GM23338 (cell line): Measurements from ENCODE around the gene LMBR1. TPM values are rescaled to one million over a fixed set of nuclear protein-coding genes. Genes with fewer than 3 reads are reported as not detected.

Experiments used
- ATAC-seq: fragments of 200-7000 bp; cut with Tn5 transposase; 3 replicates; pipeline ENCODE4 v1.9.1; 2020
- DNase-seq: peaks from one replicate; pipeline ENCODE4 v3.0.0-alpha.2; 2015; ENCODE audit warnings: low spot score
- H2AFZ ChIP-seq: fragments of 200-600 bp; sonication (generic); 2 replicates; pipeline ENCODE4 v1.8.0; 2016; ENCODE audit warnings: antibody characterized with exemption, mild to moderate bottlenecking, moderate library complexity
- H3F3A ChIP-seq: fragments of 200-600 bp; sonication (generic); replicated peaks from 2 replicates; pipeline ENCODE4 v1.8.0; 2017; ENCODE audit warnings: antibody characterized with exemption, mixed run types, low read depth
- H3K27ac ChIP-seq: fragments of 200-600 bp; sonication (generic); 2 replicates; pipeline ENCODE4 v1.6.1; 2016; ENCODE audit warnings: low read depth
- H3K27me3 ChIP-seq: fragments of 200-600 bp; sonication (generic); 2 replicates; pipeline ENCODE4 v1.8.0; 2016; ENCODE audit warnings: mild to moderate bottlenecking, mixed run types, moderate library complexity; ENCODE audit not compliant: insufficient read depth
- H3K36me3 ChIP-seq: fragments of 200-600 bp; sonication (generic); 2 replicates; pipeline ENCODE4 v1.8.0; 2016; ENCODE audit warnings: mild to moderate bottlenecking; ENCODE audit not compliant: insufficient read depth
- H3K4me1 ChIP-seq: fragments of 200-600 bp; sonication (generic); 2 replicates; pipeline ENCODE4 v1.8.0; 2016; ENCODE audit warnings: mild to moderate bottlenecking, moderate library complexity; ENCODE audit not compliant: insufficient read depth
- H3K4me2 ChIP-seq: fragments of 200-600 bp; sonication (generic); 2 replicates; pipeline ENCODE4 v1.7.1; 2017; ENCODE audit warnings: mixed run types
- H3K4me3 ChIP-seq: fragments of 200-600 bp; sonication (generic); 2 replicates; pipeline ENCODE4 v1.6.1; 2016; ENCODE audit warnings: mixed run types
- H3K79me2 ChIP-seq: fragments of 200-600 bp; sonication (generic); replicated peaks from 2 replicates; pipeline ENCODE4 v1.8.0; 2017; ENCODE audit warnings: mild to moderate bottlenecking; ENCODE audit not compliant: insufficient read depth
- H3K9me2 ChIP-seq: fragments of 200-600 bp; sonication (generic); 2 replicates; pipeline ENCODE4 v1.8.0; 2017; ENCODE audit not compliant: insufficient read depth
- H4K20me1 ChIP-seq: fragments of 200-600 bp; sonication (generic); replicated peaks from 2 replicates; pipeline ENCODE4 v1.8.0; 2017; ENCODE audit warnings: mild to moderate bottlenecking; ENCODE audit not compliant: insufficient read depth
- H3K27ac Mint-ChIP-seq: 2 replicates; pipeline ENCODE4 v1.8.0; 2020; ENCODE audit warnings: inconsistent platforms, mild to moderate bottlenecking, moderate library complexity, mixed read lengths
- H3K27me3 Mint-ChIP-seq: 3 replicates; pipeline ENCODE4 v1.8.0; 2022; ENCODE audit warnings: low read depth, mild to moderate bottlenecking, moderate library complexity, mixed read lengths, inconsistent platforms; ENCODE audit not compliant: insufficient read depth, poor library complexity
- H3K36me3 Mint-ChIP-seq: 3 replicates; pipeline ENCODE4 v1.8.0; 2021; ENCODE audit warnings: low read depth, mild to moderate bottlenecking, inconsistent platforms, moderate library complexity, mixed read lengths
- H3K4me1 Mint-ChIP-seq: 3 replicates; pipeline ENCODE4 v1.8.0; 2020; ENCODE audit warnings: mild to moderate bottlenecking, inconsistent platforms, mixed read lengths
- H3K4me3 Mint-ChIP-seq: 3 replicates; pipeline ENCODE4 v1.8.0; 2021; ENCODE audit warnings: moderate library complexity, mild to moderate bottlenecking, inconsistent platforms, mixed read lengths
- H3K9me3 Mint-ChIP-seq: 3 replicates; pipeline ENCODE4 v1.8.0; 2020; ENCODE audit warnings: moderate library complexity, mild to moderate bottlenecking, inconsistent platforms, mixed read lengths
- CREB1 ChIP-seq: fragments of 250-450 bp; sonication (Bioruptor Pico); IDR thresholded peaks from 2 replicates; pipeline ENCODE4 v1.5.0; 2020; ENCODE audit warnings: low read depth, mild to moderate bottlenecking, moderate library complexity
- EZH2 ChIP-seq: fragments of 200-600 bp; sonication (generic); IDR thresholded peaks from one replicate; pipeline ENCODE4 v1.8.0; 2017; ENCODE audit warnings: antibody characterized with exemption, mild to moderate bottlenecking, low read depth; ENCODE audit not compliant: unreplicated experiment
- EZH2phosphoT487 ChIP-seq: fragments of 200-600 bp; sonication (generic); IDR thresholded peaks from one replicate; pipeline ENCODE4 v1.8.1; 2018; ENCODE audit warnings: antibody characterized with exemption; ENCODE audit not compliant: unreplicated experiment
- JUNB ChIP-seq: IDR thresholded peaks from one replicate; pipeline ENCODE4 v1.6.1; 2016; ENCODE audit warnings: antibody characterized with exemption; ENCODE audit not compliant: unreplicated experiment
- NANOG ChIP-seq: IDR thresholded peaks from 2 replicates; pipeline ENCODE4 v1.6.1; 2016; ENCODE audit warnings: antibody characterized with exemption, borderline replicate concordance
- POLR2AphosphoS5 ChIP-seq: IDR thresholded peaks from 2 replicates; pipeline ENCODE4 v1.6.1; 2016; ENCODE audit warnings: antibody characterized with exemption, low read depth
- STAT1 ChIP-seq: IDR thresholded peaks from one replicate; pipeline ENCODE4 v1.6.1; 2016; ENCODE audit warnings: antibody characterized with exemption; ENCODE audit not compliant: unreplicated experiment
- ZNF114 ChIP-seq: fragments of 250-450 bp; sonication (Bioruptor Pico); IDR thresholded peaks from 2 replicates; pipeline ENCODE4 v1.5.0; 2020; ENCODE audit warnings: mild to moderate bottlenecking, moderate library complexity
- ZNF331 ChIP-seq: fragments of 250-450 bp; sonication (Bioruptor Pico); IDR thresholded peaks from 2 replicates; pipeline ENCODE4 v1.5.0; 2020; ENCODE audit warnings: low read depth, mild to moderate bottlenecking, moderate library complexity
- polyA plus RNA-seq: library from polyadenylated mRNA; unstranded; fragments of >200 nt; fragmentation: Nextera tagmentation; extraction: Ambion mirVana; gene quantifications from 2 replicates; pipeline ENCODE4 v1.2.1, GENCODE V29; 2016
- total RNA-seq: library from RNA; depleted of rRNA; stranded (reverse); fragments of >200 nt; shearing (Covaris generic); gene quantifications from 2 replicates; pipeline ENCODE4 v1.2.3, GENCODE V29; 2014
- TF ChIP-seq, protein P1 (sequence below), 2 experiments: fragments of 200-600 bp in 1 of 2; sonication (generic) in 1 of 2; conservative IDR thresholded peaks; 2 replicates each; pipeline versions ENCODE4 v1.5.1 to v1.6.1; 2016 to 2017; ENCODE audit warnings: antibody characterized with exemption in 2 of 2, low read depth in 2 of 2, mild to moderate bottlenecking in 2 of 2, moderate library complexity in 1 of 2
- TF ChIP-seq, protein P2 (sequence below): IDR thresholded peaks from 2 replicates; pipeline ENCODE4 v1.6.1; 2016; ENCODE audit warnings: antibody characterized with exemption
- TF ChIP-seq, protein P3 (sequence below): IDR thresholded peaks from one replicate; pipeline ENCODE4 v1.6.1; 2018; ENCODE audit warnings: antibody characterized with exemption; ENCODE audit not compliant: unreplicated experiment
- TF ChIP-seq, protein P4 (sequence below): fragments of 250-450 bp; sonication (Bioruptor Pico); IDR thresholded peaks from 2 replicates; pipeline ENCODE4 v1.5.0; 2020; ENCODE audit warnings: mild to moderate bottlenecking, moderate library complexity

LMBR1 gene
- total and polyA plus RNA-seq, 2 experiments from 2014 or later, result 21.8 to 90.1 TPM

DNA sequence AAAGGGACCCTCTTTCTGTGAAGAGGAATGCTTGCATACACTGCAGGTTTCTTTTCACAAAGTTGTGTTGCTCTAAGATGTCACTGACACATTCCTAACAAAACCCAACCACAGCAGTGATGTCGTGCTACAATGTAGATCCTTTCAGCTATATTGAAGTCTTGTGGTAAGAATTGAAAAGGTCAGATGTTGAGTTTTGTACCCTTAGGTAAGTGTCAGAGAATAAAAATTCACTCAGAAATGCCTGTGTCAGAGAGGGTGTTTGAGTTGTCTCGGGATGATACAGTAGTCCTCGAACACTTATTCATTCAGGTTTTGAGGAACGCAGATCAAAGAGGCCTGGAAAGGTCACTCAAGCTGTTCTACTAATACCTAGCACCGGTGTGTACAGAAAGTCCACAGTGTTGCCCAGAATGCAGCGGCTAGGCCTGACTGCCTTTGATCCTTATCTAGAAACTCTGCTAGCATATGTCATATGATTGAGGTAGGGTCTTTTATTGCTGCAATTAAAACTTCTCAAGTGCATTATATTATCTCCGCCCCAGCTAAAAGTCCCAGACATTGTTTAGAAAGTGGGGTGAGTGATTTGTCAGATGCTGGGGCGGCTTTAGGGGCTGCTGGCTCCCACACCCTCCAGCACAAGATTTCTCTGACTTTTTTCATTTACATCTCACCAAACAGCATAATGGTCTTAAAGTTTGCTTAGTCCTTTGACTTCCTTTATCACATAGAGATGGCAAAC lies 226.4 kb downstream of the LMBR1 start:
- Histone ChIP-seq H3F3A (no peaks in the 10 kb centered on the region), H3K27ac (peak overlapping the region; percentile 64; the same call in 1 of the 2 replicates), H3K4me1 (peaks cover 16% of the 10 kb centered on the region; the same call in 1 of the 2 replicates), H2AFZ (no peak overlapping the region), H3K36me3 (no peaks in the 10 kb centered on the region), H3K9me2 (no peaks in the 10 kb centered on the region), H3K4me2 (0 out of 2 replicates have a peak overlapping the region, but pooled peaks have one; percentile 10), H3K79me2 (no peaks in the 10 kb centered on the region), H3K4me3 (no peak overlapping the region), H4K20me1 (no peaks in the 10 kb centered on the region), H3K27me3 (no peaks in the 10 kb centered on the region)
- DNase-seq (peak; percentile 42), ATAC-seq (peak; percentile 24)
- no peaks in the 10 kb centered on the region for H3K9me3 Mint-ChIP-seq
- H3K4me3 Mint-ChIP-seq, result no peak overlapping the region
- H3K27me3 Mint-ChIP-seq, result no peaks in the 10 kb centered on the region
- H3K4me1 Mint-ChIP-seq, result peaks cover 35% of the 10 kb centered on the region
- TF ChIP-seq ZNF114 (CRISPR knock-in tag) (no peak), CREB1 (CRISPR knock-in tag) (no peak), POLR2AphosphoS5 (no peak), JUNB (no peak), EZH2 (no peak), STAT1 (no peak), NANOG (no peak), ZNF331 (CRISPR knock-in tag) (no peak), EZH2phosphoT487 (no peak)
- TF ChIP-seq, protein P1, sequence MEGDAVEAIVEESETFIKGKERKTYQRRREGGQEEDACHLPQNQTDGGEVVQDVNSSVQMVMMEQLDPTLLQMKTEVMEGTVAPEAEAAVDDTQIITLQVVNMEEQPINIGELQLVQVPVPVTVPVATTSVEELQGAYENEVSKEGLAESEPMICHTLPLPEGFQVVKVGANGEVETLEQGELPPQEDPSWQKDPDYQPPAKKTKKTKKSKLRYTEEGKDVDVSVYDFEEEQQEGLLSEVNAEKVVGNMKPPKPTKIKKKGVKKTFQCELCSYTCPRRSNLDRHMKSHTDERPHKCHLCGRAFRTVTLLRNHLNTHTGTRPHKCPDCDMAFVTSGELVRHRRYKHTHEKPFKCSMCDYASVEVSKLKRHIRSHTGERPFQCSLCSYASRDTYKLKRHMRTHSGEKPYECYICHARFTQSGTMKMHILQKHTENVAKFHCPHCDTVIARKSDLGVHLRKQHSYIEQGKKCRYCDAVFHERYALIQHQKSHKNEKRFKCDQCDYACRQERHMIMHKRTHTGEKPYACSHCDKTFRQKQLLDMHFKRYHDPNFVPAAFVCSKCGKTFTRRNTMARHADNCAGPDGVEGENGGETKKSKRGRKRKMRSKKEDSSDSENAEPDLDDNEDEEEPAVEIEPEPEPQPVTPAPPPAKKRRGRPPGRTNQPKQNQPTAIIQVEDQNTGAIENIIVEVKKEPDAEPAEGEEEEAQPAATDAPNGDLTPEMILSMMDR (conservative IDR thresholded peaks at IDR 0.05; ENCODE audit: low read depth in 2 of 2), result no peak
- TF ChIP-seq, protein P2, sequence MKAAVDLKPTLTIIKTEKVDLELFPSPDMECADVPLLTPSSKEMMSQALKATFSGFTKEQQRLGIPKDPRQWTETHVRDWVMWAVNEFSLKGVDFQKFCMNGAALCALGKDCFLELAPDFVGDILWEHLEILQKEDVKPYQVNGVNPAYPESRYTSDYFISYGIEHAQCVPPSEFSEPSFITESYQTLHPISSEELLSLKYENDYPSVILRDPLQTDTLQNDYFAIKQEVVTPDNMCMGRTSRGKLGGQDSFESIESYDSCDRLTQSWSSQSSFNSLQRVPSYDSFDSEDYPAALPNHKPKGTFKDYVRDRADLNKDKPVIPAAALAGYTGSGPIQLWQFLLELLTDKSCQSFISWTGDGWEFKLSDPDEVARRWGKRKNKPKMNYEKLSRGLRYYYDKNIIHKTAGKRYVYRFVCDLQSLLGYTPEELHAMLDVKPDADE, result no peak
- TF ChIP-seq, protein P3, sequence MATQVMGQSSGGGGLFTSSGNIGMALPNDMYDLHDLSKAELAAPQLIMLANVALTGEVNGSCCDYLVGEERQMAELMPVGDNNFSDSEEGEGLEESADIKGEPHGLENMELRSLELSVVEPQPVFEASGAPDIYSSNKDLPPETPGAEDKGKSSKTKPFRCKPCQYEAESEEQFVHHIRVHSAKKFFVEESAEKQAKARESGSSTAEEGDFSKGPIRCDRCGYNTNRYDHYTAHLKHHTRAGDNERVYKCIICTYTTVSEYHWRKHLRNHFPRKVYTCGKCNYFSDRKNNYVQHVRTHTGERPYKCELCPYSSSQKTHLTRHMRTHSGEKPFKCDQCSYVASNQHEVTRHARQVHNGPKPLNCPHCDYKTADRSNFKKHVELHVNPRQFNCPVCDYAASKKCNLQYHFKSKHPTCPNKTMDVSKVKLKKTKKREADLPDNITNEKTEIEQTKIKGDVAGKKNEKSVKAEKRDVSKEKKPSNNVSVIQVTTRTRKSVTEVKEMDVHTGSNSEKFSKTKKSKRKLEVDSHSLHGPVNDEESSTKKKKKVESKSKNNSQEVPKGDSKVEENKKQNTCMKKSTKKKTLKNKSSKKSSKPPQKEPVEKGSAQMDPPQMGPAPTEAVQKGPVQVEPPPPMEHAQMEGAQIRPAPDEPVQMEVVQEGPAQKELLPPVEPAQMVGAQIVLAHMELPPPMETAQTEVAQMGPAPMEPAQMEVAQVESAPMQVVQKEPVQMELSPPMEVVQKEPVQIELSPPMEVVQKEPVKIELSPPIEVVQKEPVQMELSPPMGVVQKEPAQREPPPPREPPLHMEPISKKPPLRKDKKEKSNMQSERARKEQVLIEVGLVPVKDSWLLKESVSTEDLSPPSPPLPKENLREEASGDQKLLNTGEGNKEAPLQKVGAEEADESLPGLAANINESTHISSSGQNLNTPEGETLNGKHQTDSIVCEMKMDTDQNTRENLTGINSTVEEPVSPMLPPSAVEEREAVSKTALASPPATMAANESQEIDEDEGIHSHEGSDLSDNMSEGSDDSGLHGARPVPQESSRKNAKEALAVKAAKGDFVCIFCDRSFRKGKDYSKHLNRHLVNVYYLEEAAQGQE, result no peak
- TF ChIP-seq, protein P4, sequence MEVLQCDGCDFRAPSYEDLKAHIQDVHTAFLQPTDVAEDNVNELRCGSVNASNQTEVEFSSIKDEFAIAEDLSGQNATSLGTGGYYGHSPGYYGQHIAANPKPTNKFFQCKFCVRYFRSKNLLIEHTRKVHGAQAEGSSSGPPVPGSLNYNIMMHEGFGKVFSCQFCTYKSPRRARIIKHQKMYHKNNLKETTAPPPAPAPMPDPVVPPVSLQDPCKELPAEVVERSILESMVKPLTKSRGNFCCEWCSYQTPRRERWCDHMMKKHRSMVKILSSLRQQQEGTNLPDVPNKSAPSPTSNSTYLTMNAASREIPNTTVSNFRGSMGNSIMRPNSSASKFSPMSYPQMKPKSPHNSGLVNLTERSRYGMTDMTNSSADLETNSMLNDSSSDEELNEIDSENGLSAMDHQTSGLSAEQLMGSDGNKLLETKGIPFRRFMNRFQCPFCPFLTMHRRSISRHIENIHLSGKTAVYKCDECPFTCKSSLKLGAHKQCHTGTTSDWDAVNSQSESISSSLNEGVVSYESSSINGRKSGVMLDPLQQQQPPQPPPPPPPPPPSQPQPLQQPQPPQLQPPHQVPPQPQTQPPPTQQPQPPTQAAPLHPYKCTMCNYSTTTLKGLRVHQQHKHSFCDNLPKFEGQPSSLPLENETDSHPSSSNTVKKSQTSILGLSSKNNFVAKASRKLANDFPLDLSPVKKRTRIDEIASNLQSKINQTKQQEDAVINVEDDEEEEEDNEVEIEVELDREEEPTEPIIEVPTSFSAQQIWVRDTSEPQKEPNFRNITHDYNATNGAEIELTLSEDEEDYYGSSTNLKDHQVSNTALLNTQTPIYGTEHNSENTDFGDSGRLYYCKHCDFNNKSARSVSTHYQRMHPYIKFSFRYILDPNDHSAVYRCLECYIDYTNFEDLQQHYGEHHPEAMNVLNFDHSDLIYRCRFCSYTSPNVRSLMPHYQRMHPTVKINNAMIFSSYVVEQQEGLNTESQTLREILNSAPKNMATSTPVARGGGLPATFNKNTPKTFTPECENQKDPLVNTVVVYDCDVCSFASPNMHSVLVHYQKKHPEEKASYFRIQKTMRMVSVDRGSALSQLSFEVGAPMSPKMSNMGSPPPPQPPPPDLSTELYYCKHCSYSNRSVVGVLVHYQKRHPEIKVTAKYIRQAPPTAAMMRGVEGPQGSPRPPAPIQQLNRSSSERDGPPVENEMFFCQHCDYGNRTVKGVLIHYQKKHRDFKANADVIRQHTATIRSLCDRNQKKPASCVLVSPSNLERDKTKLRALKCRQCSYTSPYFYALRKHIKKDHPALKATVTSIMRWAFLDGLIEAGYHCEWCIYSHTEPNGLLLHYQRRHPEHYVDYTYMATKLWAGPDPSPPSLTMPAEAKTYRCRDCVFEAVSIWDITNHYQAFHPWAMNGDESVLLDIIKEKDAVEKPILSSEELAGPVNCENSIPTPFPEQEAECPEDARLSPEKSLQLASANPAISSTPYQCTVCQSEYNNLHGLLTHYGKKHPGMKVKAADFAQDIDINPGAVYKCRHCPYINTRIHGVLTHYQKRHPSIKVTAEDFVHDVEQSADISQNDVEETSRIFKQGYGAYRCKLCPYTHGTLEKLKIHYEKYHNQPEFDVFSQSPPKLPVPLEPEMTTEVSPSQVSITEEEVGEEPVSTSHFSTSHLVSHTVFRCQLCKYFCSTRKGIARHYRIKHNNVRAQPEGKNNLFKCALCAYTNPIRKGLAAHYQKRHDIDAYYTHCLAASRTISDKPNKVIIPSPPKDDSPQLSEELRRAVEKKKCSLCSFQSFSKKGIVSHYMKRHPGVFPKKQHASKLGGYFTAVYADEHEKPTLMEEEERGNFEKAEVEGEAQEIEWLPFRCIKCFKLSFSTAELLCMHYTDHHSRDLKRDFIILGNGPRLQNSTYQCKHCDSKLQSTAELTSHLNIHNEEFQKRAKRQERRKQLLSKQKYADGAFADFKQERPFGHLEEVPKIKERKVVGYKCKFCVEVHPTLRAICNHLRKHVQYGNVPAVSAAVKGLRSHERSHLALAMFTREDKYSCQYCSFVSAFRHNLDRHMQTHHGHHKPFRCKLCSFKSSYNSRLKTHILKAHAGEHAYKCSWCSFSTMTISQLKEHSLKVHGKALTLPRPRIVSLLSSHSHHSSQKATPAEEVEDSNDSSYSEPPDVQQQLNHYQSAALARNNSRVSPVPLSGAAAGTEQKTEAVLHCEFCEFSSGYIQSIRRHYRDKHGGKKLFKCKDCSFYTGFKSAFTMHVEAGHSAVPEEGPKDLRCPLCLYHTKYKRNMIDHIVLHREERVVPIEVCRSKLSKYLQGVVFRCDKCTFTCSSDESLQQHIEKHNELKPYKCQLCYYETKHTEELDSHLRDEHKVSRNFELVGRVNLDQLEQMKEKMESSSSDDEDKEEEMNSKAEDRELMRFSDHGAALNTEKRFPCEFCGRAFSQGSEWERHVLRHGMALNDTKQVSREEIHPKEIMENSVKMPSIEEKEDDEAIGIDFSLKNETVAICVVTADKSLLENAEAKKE, result no peak
- H3K36me3 Mint-ChIP-seq, result peaks cover 5% of the 10 kb centered on the region; the same call in 2 of the 3 replicates
- H3K27ac Mint-ChIP-seq, result 0 out of 2 replicates have a peak overlapping the region, but pooled peaks have one; percentile 21
